Measurements from ENCODE around the gene SLC26A8.

- no peak for TF ChIP-seq TERF1 (CRISPR knock-in tag; IDR thresholded peaks at IDR 0.05)
- no peak for TF ChIP-seq ZNF776 (CRISPR knock-in tag; IDR thresholded peaks at IDR 0.05)
- TF ChIP-seq FOSL2 (CRISPR knock-in tag; IDR thresholded peaks at IDR 0.05), result no peak
- no peak for TF ChIP-seq ZKSCAN1 (IDR thresholded peaks at IDR 0.05; ENCODE audit: low read length)
- TF ChIP-seq EZH2 (conservative IDR thresholded peaks at IDR 0.05; ENCODE audit: low read depth, low read length), result no peak
- TF ChIP-seq NKX3-1 (CRISPR knock-in tag; IDR thresholded peaks at IDR 0.05), result no peak
Measured at GRCh38 chr6:35933844-35934243, 90.6 kb downstream of the SLC26A8 start.
